Tongue (tissue), 2 donors: ENCODE data around the gene WDR7. TPM values are rescaled to one million over a fixed set of nuclear protein-coding genes. Genes with fewer than 3 reads are reported as not detected.

ENCODE experiments used
- DNase-seq: peaks from one replicate; pipeline ENCODE4 v3.0.0-alpha.2; 2015
- total RNA-seq: library from RNA; depleted of rRNA; stranded (reverse); fragments of >200 nt; gene quantifications from one replicate; pipeline ENCODE4 v1.2.3, GENCODE V29; 2014

Gene WDR7
- total RNA-seq, 1 donor from 2014 or later, result 34.7 TPM

DNA sequence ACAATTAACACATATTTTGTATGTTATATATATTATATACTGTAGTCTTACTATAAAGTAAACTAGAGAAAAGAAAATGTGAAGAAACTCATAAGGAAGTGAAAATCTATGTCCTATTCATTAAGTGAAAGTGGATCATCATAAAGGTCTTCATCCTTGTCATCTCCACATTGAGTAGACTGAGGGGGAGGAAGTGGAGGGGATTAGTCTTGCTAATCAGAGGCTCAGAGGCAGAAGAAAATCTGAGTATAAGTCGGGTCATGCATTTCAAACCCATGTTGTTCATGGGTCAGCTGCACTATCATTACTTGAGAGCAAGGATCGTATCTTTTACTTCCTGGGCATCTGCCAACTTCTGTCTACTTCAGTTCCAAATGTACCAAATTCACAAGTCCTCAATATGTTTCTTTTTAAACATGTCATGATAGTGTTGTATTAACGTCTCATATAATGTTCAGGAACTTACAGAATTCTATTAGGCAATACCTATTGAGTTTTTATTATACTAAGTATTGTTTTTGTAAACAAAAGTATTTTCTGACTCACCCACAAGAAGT, 286.8 kb downstream of the WDR7 start:
- DNase-seq, result no peak

DNA sequence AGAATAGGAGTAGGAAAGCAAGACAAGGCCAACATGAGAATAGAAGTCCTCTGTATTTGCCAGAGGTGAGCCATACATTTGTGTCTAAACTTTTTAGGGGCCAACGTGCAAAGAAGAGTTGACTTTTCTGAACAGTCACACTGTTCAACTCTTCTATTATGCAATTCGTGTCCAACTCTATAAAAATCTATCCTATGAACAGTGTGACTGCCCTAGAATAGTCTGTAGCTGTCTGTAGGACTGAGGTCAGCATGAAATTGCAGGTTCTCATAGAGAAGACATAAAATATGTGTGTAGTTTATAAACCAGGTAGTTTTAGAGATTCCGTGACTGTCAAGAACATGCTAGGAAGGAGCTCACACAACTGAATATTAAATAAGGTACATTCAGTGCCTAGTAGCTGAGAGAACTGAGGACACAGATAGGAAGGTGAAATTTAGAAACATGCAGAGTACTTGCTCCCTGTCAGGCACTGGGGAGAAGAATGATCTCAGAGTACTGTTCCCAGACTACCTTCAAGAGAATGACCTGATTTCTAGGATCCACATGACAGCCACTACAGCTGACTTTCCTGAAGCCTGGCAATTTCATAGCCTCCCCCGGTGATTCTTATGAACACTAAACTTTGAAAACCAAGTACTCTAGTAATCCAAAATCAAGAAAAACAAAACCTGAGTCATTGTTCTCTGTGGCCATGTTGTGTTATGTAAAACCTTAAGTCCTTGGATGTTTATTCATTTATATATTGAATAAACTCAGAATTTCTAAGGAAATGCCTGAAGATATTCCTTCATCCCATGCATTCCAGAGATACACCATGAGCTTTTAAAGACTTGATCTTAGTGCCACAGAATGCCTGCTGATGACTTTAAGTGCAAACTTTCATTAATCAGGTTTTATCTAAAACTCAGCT, 294.3 kb downstream of the WDR7 start:
- DNase-seq, result no peak

DNA sequence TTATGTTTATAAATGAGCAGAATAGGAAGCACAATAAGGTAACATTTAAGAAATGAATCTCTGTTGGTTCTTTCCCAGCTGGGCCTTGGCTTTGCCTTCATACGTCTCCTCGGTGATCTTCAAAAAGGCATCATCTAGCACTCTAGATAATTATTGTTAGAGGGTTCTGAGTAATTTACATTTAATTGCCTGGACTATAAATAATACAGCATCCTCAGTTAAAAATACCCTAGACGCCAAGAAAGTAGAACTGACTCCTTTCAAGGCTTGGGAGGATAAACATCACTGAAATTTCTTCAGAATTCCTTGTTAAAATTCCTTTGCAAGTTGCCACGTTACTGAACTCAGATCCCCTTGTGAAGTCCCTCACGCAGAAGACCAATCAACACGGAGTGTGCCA, 296.1 kb downstream of the WDR7 start:
- DNase-seq, result no peak

DNA sequence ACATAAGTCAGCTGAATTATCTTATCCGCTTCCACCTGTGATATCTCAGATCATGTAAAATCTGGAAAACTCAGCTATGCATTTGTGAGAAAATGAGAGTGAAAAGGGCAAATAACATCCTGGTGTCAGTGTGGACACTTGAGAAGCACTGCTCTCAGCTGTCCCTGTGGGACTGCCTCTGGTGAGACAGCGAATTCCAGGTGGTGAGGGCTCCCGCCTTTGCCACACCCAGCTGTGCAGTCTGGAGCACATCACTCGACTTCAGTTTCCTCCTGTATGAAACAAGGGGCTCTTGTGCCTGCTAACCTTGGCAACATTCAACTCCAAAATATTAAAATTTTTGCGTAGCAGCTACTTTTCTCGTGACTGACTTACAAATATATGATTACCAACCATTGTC, 300.9 kb downstream of the WDR7 start:
- DNase-seq, result peak; percentile 2

DNA sequence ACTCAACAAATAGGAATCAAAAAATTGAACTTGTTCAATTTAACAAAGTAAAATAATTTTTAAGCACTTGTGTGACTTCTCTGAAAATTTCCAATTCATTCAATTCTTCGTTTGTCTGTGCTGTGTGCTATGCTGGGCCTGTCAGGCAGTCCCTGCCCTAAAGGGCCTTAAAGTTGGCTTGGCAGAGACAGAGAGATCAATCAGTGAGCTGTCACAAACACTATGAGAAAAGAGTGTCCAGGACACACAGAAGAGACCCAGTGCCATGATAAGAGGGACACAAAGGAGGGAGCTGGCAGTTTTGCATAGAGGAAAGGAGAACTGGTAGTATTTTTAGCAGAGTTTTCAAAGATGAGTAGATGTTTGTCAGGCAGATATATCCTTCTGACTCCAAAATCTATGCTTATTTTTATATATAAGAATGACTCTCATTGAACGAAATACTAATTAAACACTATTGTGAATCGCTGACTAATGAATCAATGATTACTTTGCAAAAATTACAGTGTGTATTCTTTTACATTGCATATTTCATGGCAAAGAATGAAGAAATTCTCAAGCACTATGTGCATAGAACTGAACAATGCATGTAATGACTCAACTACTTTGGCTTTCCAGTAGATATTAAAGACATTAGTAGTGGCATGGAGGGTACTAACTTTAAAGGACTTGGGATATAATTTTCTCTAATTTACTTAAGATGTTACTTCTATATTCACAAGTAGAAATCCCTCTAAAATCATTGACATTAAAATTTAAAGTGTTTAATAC, 302.5 kb downstream of the WDR7 start:
- DNase-seq, result no peak

GRCh38 chr18:56955490-56955889, 304.3 kb downstream of the WDR7 start:
- DNase-seq, result no peak

DNA sequence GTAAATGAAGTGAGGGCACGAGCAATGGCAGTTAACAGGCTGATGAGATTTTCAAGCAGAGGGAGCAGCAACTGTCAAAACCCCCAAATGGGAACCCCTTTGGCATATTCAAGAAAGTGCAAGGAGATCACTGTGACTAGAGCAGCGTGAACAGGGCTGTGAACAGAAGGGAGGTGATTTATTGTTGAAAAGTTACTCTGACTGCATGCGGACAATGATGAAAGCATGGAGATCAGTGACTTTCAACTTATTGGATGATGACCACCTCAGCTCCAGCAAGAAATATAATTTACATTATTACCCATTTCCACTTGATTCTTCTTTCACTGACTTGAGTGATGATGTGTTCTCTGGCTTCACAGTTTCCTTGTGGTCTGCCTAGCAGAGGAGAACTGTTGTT, 308.0 kb downstream of the WDR7 start:
- DNase-seq, result no peak

DNA sequence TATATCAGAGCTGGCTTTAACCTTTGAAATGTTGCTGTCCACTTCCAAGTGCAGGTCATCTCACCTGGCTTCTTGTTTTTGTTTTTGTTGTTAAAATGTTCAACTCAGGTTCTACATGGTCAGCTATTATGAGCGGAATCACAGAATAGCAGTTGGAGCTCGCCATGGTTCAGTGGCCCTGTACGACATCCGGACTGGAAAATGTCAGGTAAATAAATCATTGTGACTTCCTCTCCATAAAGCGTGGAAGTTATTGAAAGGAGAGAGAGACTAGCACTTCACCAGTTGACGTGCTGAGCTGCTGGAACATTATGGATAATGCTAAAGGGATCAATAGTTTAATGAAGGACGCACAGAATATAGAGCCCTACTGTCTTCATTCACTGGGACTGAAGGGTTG, 311.2 kb downstream of the WDR7 start:
- no peak for DNase-seq

- DNase-seq, result no peak
These were observed 315.9 kb downstream of the WDR7 start for GRCh38 chr18:56967035-56967434.

DNA sequence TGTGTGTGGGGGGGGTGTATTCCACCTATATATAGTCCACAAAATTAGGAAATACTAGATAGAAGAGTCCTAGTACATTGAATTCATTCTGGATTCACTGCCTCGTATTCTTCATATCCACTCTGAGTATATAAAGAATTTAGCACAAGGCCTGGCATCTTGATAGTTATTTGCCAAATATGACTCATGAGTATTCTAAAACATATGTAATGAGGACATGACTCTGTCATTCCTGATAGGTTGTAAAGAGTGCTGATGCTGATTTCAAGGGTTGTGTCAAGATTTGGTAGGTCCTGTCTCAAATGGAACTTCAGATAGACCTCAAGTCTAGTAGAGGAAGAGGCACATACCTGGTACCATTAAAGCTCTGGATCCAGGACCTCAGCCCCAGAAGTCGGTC, 322.3 kb downstream of the WDR7 start:
- no peak for DNase-seq

- DNase-seq, result no peak
These were observed 323.0 kb downstream of the WDR7 start for GRCh38 chr18:56974141-56974540.

GRCh38 chr18:56975276-56975675, 324.1 kb downstream of the WDR7 start:
- no peak for DNase-seq

GRCh38 chr18:56977309-56977708, 326.1 kb downstream of the WDR7 start:
- DNase-seq, result no peak

GRCh38 chr18:56977771-56978170, 326.6 kb downstream of the WDR7 start:
- DNase-seq, result no peak

GRCh38 chr18:56980151-56980550, 329.0 kb downstream of the WDR7 start:
- no peak for DNase-seq

- DNase-seq, result peak; percentile 53
These were observed 331.6 kb downstream of the WDR7 start for GRCh38 chr18:56982766-56983165.

- peak; percentile 2 for DNase-seq
These were observed 332.3 kb downstream of the WDR7 start for GRCh38 chr18:56983275-56983992.

GRCh38 chr18:56984731-56985130, 333.6 kb downstream of the WDR7 start:
- no peak for DNase-seq

DNA sequence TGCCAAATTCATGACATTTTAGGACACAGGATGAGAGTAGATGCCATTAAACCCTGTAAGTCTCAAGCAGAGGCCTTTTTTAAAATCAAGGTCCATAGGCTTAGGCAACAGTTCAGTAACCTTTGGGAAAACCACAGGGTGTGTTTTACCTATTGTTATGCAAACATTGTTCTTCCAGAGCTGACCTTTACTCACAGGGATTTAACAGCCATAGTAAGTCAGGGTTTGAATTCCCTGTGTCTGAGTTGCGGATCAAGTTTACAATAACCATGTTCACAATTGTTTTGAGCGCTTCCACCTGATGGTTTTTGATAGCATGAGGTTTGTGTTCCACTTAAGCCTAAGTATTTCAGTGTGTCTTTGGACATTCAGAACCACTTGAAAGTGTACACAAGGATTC, 335.7 kb downstream of the WDR7 start:
- DNase-seq, result no peak

- no peak for DNase-seq
These were observed 336.1 kb downstream of the WDR7 start for GRCh38 chr18:56987236-56987635.

- DNase-seq, result no peak
These were observed 336.9 kb downstream of the WDR7 start for GRCh38 chr18:56988022-56988421.

DNA sequence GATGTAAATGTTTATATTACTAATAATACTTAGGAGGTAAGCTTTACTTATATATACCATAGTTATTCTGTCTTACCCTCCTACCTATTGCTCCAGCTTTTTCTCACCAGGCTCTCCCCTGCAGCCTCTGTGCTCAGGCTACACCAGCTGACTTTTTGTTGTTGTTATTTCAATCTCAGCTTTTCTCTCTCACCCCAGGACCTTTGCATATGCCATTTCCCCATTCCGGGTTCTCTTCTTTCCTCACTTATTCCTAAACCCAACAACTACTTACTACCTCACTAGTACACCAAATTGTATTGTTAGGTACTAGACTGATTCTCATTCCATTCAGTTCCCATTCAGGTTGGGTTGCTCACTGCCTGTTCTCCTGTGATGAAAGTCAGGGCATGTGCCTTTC, 339.5 kb downstream of the WDR7 start:
- DNase-seq, result no peak

DNA sequence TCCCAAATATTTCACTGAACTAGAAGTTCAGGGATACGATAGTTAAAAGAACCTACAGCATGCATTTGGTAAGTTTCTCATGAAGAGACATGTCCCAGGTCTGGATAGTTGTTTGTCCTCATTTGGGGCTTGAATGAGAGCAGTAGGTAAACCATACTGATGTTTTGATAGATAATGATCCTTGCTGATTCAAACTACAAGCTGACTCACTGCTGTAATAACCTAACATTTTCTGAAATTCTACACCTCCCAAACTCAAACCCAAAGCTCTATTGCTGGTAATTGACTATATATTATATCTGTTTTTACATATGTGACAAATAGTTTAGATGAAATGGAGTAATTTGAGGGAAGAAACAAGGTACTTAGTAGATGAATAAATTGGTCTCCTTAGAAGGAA, 341.6 kb downstream of the WDR7 start:
- DNase-seq, result no peak
